Loucy (cell line): ENCODE results near the gene MGAT4B.

Source experiments
- EZH2phosphoT487 ChIP-seq: fragments of 200-600 bp; IDR thresholded peaks from 2 replicates; pipeline ENCODE4 v1.6.1; 2018; ENCODE audit warnings: antibody characterized with exemption, mild to moderate bottlenecking, moderate library complexity, borderline replicate concordance
- TF ChIP-seq, protein P1 (sequence below): fragments of 200-600 bp; sonication (generic); conservative IDR thresholded peaks from 2 replicates; pipeline ENCODE4 v1.5.1; 2014; ENCODE audit warnings: mild to moderate bottlenecking, antibody characterized with exemption, low read length

DNA sequence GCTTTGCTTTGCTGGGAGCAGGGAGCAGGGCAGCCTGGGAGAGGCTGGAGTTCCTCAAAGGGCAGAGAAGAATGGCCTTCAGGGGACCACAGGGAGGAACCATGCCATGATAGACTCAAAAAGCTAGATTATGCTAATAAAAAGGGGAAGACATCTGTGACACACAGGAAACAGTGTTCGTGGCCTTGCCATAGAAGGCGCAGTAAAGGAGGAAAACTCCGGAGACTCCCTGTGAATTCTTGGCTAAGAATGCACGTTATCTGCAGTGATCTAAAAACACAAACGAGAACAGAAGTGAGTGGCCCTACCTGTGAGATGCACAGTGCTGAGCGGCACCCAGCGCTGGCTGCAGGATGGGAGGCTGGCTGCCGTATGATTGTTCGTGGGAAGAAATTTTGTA, 28.8 kb downstream of the MGAT4B start:
- TF ChIP-seq, protein P1, sequence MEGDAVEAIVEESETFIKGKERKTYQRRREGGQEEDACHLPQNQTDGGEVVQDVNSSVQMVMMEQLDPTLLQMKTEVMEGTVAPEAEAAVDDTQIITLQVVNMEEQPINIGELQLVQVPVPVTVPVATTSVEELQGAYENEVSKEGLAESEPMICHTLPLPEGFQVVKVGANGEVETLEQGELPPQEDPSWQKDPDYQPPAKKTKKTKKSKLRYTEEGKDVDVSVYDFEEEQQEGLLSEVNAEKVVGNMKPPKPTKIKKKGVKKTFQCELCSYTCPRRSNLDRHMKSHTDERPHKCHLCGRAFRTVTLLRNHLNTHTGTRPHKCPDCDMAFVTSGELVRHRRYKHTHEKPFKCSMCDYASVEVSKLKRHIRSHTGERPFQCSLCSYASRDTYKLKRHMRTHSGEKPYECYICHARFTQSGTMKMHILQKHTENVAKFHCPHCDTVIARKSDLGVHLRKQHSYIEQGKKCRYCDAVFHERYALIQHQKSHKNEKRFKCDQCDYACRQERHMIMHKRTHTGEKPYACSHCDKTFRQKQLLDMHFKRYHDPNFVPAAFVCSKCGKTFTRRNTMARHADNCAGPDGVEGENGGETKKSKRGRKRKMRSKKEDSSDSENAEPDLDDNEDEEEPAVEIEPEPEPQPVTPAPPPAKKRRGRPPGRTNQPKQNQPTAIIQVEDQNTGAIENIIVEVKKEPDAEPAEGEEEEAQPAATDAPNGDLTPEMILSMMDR: no peak
- TF ChIP-seq EZH2phosphoT487: no peak
